ENCODE results near the gene TRAPPC6A.

Gene TRAPPC6A

DNA sequence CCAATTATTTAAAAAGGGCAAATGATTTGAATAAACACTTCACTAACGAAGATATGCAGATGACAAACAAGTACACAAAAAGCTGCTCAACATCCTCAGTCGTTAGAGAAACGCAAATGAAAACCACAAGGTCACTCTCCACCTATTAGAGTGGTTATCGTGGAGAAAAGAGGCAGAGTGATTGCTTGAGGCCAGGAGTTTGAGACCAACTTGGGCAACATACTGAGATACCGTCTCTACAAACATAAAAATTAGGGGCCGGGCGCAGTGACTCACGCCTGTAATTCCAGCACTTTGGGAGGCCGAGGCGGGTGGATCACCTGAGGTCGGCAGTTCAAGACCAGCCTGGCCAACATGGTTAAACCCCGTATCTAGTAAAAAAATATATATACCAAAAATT lies 27.8 kb upstream of the TRAPPC6A start:
- H3K9me3 ChIP-seq: no peaks in the 10 kb centered on the region
- no peak overlapping the region for H3K4me3 ChIP-seq
- H3K36me3 ChIP-seq (replicated peaks): no peaks in the 10 kb centered on the region
- H3K4me1 ChIP-seq: no peaks in the 10 kb centered on the region; the same call in 1 of the 2 replicates
- DNase-seq (ENCODE audit: low spot score in 2 of 2): no peak
- H3K27me3 ChIP-seq (ENCODE audit: low read depth): no peaks in the 10 kb centered on the region
- in situ Hi-C loops (cut with MboI; ENCODE audit: low sequenced_read_pairs): no loop called here

DNA sequence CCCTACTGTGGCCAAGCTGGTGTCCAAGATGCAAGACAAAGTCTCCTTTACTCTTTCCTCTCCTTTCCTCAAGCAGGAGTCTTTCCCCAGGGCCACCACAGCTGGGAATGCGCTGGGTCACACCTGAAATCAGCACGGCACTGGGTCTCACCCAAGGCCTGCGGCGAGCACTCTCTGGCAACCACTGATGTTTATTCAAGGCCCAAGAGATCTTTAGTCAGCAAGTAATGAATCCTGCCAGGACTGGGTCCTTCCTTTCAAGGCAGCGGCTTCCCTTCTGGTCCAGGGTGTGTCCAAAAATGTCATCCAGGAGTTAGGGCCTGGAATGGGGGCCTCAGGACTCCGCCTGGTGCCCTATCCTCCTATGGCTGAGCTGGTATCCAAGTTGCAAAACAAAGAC lies 24.6 kb upstream of the TRAPPC6A start:
- H3K9me3 ChIP-seq: no peaks in the 10 kb centered on the region
- no peaks in the 10 kb centered on the region for H3K36me3 ChIP-seq (replicated peaks)
- in situ Hi-C loops (cut with MboI; ENCODE audit: low sequenced_read_pairs): no loop called here
- no peak overlapping the region for H3K4me3 ChIP-seq
- DNase-seq (ENCODE audit: low spot score in 2 of 2): no peak
- H3K27me3 ChIP-seq (ENCODE audit: low read depth): no peaks in the 10 kb centered on the region
- H3K4me1 ChIP-seq: no peaks in the 10 kb centered on the region

GRCh38 chr19:45200568-45200967 lies 22.5 kb upstream of the TRAPPC6A start:
- Histone ChIP-seq H3K27me3 (ENCODE audit: low read depth) (no peaks in the 10 kb centered on the region), H3K4me3 (no peak overlapping the region), H3K9me3 (no peaks in the 10 kb centered on the region), H3K4me1 (no peaks in the 10 kb centered on the region), H3K36me3 (replicated peaks) (no peaks in the 10 kb centered on the region)
- peak in 1 of 2 experiments; percentile 51 for DNase-seq (ENCODE audit: low spot score in 2 of 2)
- in situ Hi-C loops (cut with MboI; ENCODE audit: low sequenced_read_pairs): no loop called here

GRCh38 chr19:45195764-45196163 lies 17.7 kb upstream of the TRAPPC6A start:
- Histone ChIP-seq H3K4me3 (no peak overlapping the region), H3K9me3 (no peaks in the 10 kb centered on the region), H3K36me3 (replicated peaks) (no peaks in the 10 kb centered on the region), H3K27me3 (ENCODE audit: low read depth) (no peaks in the 10 kb centered on the region), H3K4me1 (no peaks in the 10 kb centered on the region)
- DNase-seq (ENCODE audit: low spot score in 2 of 2): no peak
- in situ Hi-C loops (cut with MboI; ENCODE audit: low sequenced_read_pairs): no loop called here

- no peak for DNase-seq (ENCODE audit: low spot score in 2 of 2)
- no peak overlapping the region for H3K4me3 ChIP-seq
- H3K4me1 ChIP-seq: no peaks in the 10 kb centered on the region
- no peaks in the 10 kb centered on the region for H3K27me3 ChIP-seq (ENCODE audit: low read depth)
- peaks cover 2% of the 10 kb centered on the region; the same call in 1 of the 2 replicates for H3K9me3 ChIP-seq
- in situ Hi-C loops (cut with MboI; ENCODE audit: low sequenced_read_pairs): no loop called here
- no peaks in the 10 kb centered on the region for H3K36me3 ChIP-seq (replicated peaks)
Measured at GRCh38 chr19:45191375-45191774, 13.3 kb upstream of the TRAPPC6A start.

DNA sequence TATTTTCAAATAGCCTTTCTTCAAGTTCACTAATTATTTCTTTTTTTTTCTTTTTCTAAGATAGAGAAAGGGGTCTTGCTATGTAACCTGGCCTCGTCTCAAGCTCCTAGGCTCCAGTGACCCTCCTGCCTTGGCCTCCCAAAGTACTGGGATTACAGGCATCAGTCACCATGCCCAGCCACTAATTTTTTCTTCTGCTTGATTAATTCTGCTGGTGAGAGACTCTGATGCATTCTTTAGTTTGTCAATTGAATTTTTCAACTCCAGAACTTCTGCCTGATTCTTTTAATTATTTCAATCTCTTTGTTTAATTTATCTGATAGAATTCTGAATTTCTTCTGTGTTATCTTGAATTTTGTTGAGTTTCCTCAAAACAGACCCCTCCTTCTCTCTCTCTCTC lies 11.9 kb upstream of the TRAPPC6A start:
- Histone ChIP-seq H3K4me3 (no peak overlapping the region), H3K27me3 (ENCODE audit: low read depth) (no peaks in the 10 kb centered on the region), H3K9me3 (peaks cover 2% of the 10 kb centered on the region; the same call in 1 of the 2 replicates), H3K4me1 (no peaks in the 10 kb centered on the region), H3K36me3 (replicated peaks) (no peaks in the 10 kb centered on the region)
- DNase-seq (ENCODE audit: low spot score in 2 of 2): no peak
- in situ Hi-C loops (cut with MboI; ENCODE audit: low sequenced_read_pairs): loop anchor here (10.0 kb wide), 1 partner anchor 145 kb away; no protein-coding TSS in a partner anchor

DNA sequence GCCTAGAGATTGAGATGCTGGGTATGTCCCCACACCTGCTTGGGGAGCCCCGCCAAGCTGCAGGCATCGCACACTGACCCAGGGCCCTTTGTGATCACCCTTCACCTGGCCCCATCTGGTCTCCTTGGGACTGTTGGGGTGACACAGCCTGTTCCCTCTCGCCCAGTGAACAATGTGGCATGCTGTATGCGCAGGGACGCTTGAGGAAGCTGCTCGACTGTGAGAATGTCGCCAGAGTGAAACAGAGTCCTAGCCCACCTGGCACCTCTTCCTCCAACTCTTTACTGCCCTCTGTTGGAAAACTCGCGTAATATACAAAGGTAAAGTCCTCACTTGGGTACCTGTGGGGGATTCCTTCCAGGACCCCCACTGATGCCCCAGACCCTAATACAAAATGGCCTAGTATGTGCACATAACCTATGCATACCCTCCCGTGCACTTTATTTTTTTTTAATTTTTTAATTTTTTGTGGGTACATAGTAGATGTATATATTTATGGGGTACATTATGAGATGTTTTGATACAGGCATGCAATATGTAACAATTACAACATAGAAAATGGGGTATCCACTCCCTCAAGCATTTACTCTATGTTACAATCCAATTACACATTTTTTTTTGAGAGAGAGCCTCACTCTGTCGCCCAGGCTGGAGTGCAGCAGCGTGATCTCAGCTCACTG lies 9.5 kb upstream of the TRAPPC6A start:
- Histone ChIP-seq H3K36me3 (replicated peaks) (no peaks in the 10 kb centered on the region), H3K4me3 (no peak overlapping the region), H3K9me3 (peaks cover 2% of the 10 kb centered on the region; the same call in 1 of the 2 replicates), H3K4me1 (no peaks in the 10 kb centered on the region), H3K27me3 (ENCODE audit: low read depth) (no peaks in the 10 kb centered on the region)
- DNase-seq (ENCODE audit: low spot score in 2 of 2): peak; percentile 31 to 35
- in situ Hi-C loops (cut with MboI; ENCODE audit: low sequenced_read_pairs): loop anchor here (10.0 kb wide), 1 partner anchor 147 kb away; no protein-coding TSS in a partner anchor

GRCh38 chr19:45186509-45187334 lies 8.7 kb upstream of the TRAPPC6A start:
- H3K27me3 ChIP-seq (ENCODE audit: low read depth): no peaks in the 10 kb centered on the region
- peaks cover 2% of the 10 kb centered on the region; the same call in 1 of the 2 replicates for H3K9me3 ChIP-seq
- no peak overlapping the region for H3K4me3 ChIP-seq
- H3K4me1 ChIP-seq: no peaks in the 10 kb centered on the region
- no peak for DNase-seq (ENCODE audit: low spot score in 2 of 2)
- in situ Hi-C loops (cut with MboI; ENCODE audit: low sequenced_read_pairs): loop anchor here (10.0 kb wide), 1 partner anchor 148 kb away; no protein-coding TSS in a partner anchor
- H3K36me3 ChIP-seq (replicated peaks): no peaks in the 10 kb centered on the region

DNA sequence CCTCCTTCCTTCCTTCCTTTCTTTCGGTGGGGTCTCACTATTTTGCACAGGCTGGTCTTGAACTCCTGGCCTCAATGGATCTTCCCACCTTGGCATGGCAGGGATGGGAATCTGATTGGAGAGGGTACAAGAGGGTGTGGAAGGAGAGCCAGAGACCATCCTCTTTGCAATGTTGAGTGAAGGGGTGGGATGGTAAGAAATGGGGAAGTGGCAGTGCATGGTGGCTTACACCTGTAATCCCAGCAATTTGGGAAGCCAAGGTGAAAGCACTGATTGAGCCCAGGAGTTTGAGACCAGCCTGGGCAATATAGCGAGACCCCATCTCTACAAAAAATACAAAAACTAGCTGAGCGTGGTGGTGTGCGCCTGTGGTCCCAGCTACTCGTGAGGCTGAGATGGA lies 6.1 kb upstream of the TRAPPC6A start:
- in situ Hi-C loops (cut with MboI; ENCODE audit: low sequenced_read_pairs): loop anchor here (10.0 kb wide), 1 partner anchor 151 kb away; no protein-coding TSS in a partner anchor
- DNase-seq (ENCODE audit: low spot score in 2 of 2): no peak
- peaks cover 4% of the 10 kb centered on the region for H3K4me1 ChIP-seq

GRCh38 chr19:45182758-45183157 lies 4.7 kb upstream of the TRAPPC6A start:
- in situ Hi-C loops (cut with MboI; ENCODE audit: low sequenced_read_pairs): loop anchor here (10.0 kb wide), 1 partner anchor 152 kb away; no protein-coding TSS in a partner anchor
- Histone ChIP-seq H3K4me3 (no peak overlapping the region), H3K27me3 (ENCODE audit: low read depth) (no peaks in the 10 kb centered on the region), H3K9me3 (no peaks in the 10 kb centered on the region), H3K4me1 (peaks cover 4% of the 10 kb centered on the region), H3K36me3 (replicated peaks) (peaks cover 8% of the 10 kb centered on the region; the same call in 1 of the 2 replicates)
- DNase-seq (ENCODE audit: low spot score in 2 of 2): no peak

More for the DNA sequence above, 6.1 kb upstream of the TRAPPC6A start:
- no peaks in the 10 kb centered on the region for H3K27me3 ChIP-seq (ENCODE audit: low read depth)
- H3K36me3 ChIP-seq (replicated peaks): peaks cover 8% of the 10 kb centered on the region; the same call in 1 of the 2 replicates
- H3K9me3 ChIP-seq: no peaks in the 10 kb centered on the region
- no peak overlapping the region for H3K4me3 ChIP-seq

- DNase-seq (ENCODE audit: low spot score in 2 of 2): peak in 1 of 2 experiments; percentile 32
- Histone ChIP-seq H3K9me3 (no peaks in the 10 kb centered on the region), H3K36me3 (replicated peaks) (peaks cover 8% of the 10 kb centered on the region; the same call in 1 of the 2 replicates), H3K27me3 (ENCODE audit: low read depth) (no peaks in the 10 kb centered on the region), H3K4me3 (no peak overlapping the region), H3K4me1 (peaks cover 4% of the 10 kb centered on the region)
- in situ Hi-C loops (cut with MboI; ENCODE audit: low sequenced_read_pairs): loop anchor here (10.0 kb wide), 1 partner anchor 154 kb away; no protein-coding TSS in a partner anchor
Measured at GRCh38 chr19:45180936-45181335, 2.9 kb upstream of the TRAPPC6A start.

DNA sequence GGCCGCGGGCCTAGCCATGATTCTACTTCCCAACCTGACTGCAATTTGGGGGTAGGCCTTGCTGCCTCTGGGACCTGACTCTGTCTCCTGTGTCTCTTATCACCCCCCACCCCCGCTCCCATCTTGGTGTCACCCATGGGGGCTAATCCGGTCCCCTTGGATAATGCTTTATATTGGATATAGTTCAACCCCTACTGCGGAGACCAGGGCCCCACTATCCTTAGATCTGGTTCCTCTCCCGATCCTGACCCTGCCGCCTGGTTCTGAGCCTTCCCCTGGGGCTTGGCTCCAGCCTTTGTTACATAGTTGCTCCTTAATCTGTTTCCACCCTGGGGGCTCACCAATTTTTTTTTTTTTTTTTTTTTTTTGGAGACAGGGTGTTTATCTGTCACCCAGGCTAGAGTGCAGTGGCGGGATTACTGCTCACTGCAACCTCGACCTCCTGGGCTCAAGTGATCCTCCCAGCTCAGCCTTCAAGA lies 1.9 kb upstream of the TRAPPC6A start:
- Histone ChIP-seq H3K9me3 (no peaks in the 10 kb centered on the region), H3K4me3 (peak overlapping the region; percentile 75), H3K4me1 (peaks cover 4% of the 10 kb centered on the region), H3K27me3 (ENCODE audit: low read depth) (no peaks in the 10 kb centered on the region), H3K36me3 (replicated peaks) (peaks cover 8% of the 10 kb centered on the region; the same call in 1 of the 2 replicates)
- in situ Hi-C loops (cut with MboI; ENCODE audit: low sequenced_read_pairs): loop anchor here (10.0 kb wide), 1 partner anchor 155 kb away; no protein-coding TSS in a partner anchor
- peak in 1 of 2 experiments; percentile 54 for DNase-seq (ENCODE audit: low spot score in 2 of 2)

DNA sequence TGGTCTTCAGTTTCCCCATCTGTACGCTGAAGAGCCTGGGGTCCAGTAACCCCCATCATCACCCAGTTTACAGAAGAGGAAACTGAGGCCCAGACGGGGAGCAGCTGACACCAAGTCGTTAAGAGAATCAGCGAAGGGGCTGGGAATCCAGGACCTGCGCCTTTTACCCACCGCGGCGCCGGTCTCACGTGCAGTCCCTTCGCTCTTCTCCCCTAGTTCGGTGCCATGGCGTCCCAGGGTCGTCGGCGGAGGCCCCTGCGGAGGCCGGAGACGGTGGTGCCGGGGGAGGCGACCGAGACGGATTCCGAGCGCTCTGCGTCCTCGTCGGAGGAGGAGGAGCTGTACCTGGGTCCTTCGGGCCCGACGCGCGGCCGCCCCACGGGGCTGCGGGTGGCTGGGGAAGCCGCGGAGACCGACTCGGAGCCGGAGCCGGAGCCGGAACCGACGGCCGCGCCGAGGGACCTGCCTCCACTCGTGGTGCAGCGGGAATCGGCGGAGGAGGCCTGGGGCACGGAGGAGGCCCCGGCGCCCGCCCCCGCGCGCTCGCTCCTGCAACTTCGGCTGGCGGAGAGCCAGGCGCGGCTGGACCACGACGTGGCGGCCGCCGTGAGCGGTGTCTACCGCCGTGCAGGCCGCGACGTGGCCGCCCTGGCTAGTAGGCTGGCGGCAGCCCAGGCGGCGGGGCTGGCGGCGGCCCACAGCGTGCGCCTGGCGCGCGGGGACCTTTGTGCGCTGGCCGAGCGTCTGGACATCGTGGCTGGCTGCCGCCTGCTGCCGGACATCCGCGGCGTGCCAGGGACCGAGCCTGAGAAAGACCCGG lies 1.2 kb upstream of the TRAPPC6A start:
- peaks cover 8% of the 10 kb centered on the region; the same call in 1 of the 2 replicates for H3K36me3 ChIP-seq (replicated peaks)
- peaks cover 4% of the 10 kb centered on the region for H3K4me1 ChIP-seq
- in situ Hi-C loops (cut with MboI; ENCODE audit: low sequenced_read_pairs): no loop called here
- no peaks in the 10 kb centered on the region for H3K27me3 ChIP-seq (ENCODE audit: low read depth)
- peak in 1 of 2 experiments; percentile 56 for DNase-seq (ENCODE audit: low spot score in 2 of 2)
- no peaks in the 10 kb centered on the region for H3K9me3 ChIP-seq
- H3K4me3 ChIP-seq: peak overlapping the region; percentile 75
